Gastroesophageal sphincter (tissue), 4 donors: Measurements from ENCODE around the gene MEF2A. TPM values are rescaled to one million over a fixed set of nuclear protein-coding genes. Genes with fewer than 3 reads are reported as not detected.

Source experiments
- ATAC-seq: fragments of 150-250 bp; one replicate; pipeline ENCODE4 v1.9.1; 2016; ENCODE audit warnings: mild to moderate bottlenecking, moderate library complexity
- H3K27ac ChIP-seq, 4 donors: fragments of 200-600 bp; sonication (generic) in 3 of 4; 1 replicate in 3 of 4; 2 replicates in 1 of 4; pipeline ENCODE4 v1.5.1; 2016 to 2019
- H3K27me3 ChIP-seq: fragments of 200-600 bp; sonication (generic); one replicate; pipeline ENCODE4 v1.5.1; 2019
- H3K36me3 ChIP-seq, 2 donors: fragments of 200-600 bp; sonication (generic); one replicate each; pipeline ENCODE4 v1.5.1; 2019; ENCODE audit warnings: control low read depth in 1 of 2
- H3K4me1 ChIP-seq, 3 donors: fragments of 200-600 bp; sonication (generic); 1 replicate in 2 of 3; 2 replicates in 1 of 3; pipeline ENCODE4 v1.5.1; 2016 to 2019; ENCODE audit warnings: control low read depth in 2 of 3
- H3K4me3 ChIP-seq, 2 donors: fragments of 200-600 bp; sonication (generic); one replicate each; pipeline ENCODE4 v1.5.1; 2019; ENCODE audit warnings: mild to moderate bottlenecking in 1 of 2, moderate library complexity in 1 of 2
- H3K9me3 ChIP-seq, 3 donors: fragments of 200-600 bp; sonication (generic); one replicate each; pipeline ENCODE4 v1.5.1; 2017 to 2019; ENCODE audit warnings: control low read depth in 2 of 3
- CTCF ChIP-seq, 4 experiments: fragments of 200-600 bp in 2 of 4; fragments of 450-650 bp in 2 of 4; sonication (generic) in 1 of 4; IDR thresholded peaks; one replicate each; pipeline ENCODE4 v1.5.1; 2017 to 2019; ENCODE audit warnings: antibody characterized with exemption in 4 of 4, mild to moderate bottlenecking in 2 of 4, moderate library complexity in 2 of 4
- EP300 ChIP-seq: sonication (generic); formaldehyde crosslinking; IDR thresholded peaks from one replicate; pipeline ENCODE4 v1.6.1; 2017; ENCODE audit warnings: antibody characterized with exemption, mild to moderate bottlenecking
- POLR2A ChIP-seq, 2 donors: fragments of 450-650 bp; IDR thresholded peaks; one replicate each; pipeline ENCODE4 v1.6.1; 2017; ENCODE audit warnings: antibody characterized with exemption in 2 of 2, mild to moderate bottlenecking in 2 of 2, moderate library complexity in 1 of 2
- POLR2AphosphoS5 ChIP-seq: sonication (generic); formaldehyde crosslinking; IDR thresholded peaks from one replicate; pipeline ENCODE4 v1.6.1; 2017; ENCODE audit warnings: antibody characterized with exemption
- WGBS, 2 donors: methylation state at CpG; one replicate each; pipeline ENCODE4 v1.1.5; 2018; ENCODE audit warnings: low coverage in 1 of 2; 5-methylcytosine and 5-hydroxymethylcytosine counted together
- total RNA-seq, 4 donors: library from RNA; depleted of rRNA; stranded (reverse); fragments of >200 nt; gene quantifications; one replicate each; pipeline ENCODE4 v1.1.0, GENCODE V29; 2016

Gene MEF2A
- total RNA-seq, 4 donors from 2014 or later: 68.8 to 133 (median 95.7) TPM

- H3K27me3 ChIP-seq: no peaks in the 10 kb centered on the region
- H3K27ac ChIP-seq: no peak overlapping the region
- no peaks in the 10 kb centered on the region for H3K9me3 ChIP-seq
- H3K4me1 ChIP-seq: peaks cover 0 to 25% (median 3%) of the 10 kb centered on the region in 3 donors
- H3K36me3 ChIP-seq: peaks cover 0 to 41% of the 10 kb centered on the region in 2 donors
- WGBS, 2 donors: 86 to 89% methylated on average over 2 of the region's 2 CpGs
- TF ChIP-seq CTCF (IDR thresholded peaks at IDR 0.05) (no peak), EP300 (no peak), POLR2AphosphoS5 (no peak), POLR2A (IDR thresholded peaks at IDR 0.05) (no peak)
- no peak overlapping the region for H3K4me3 ChIP-seq
- no peak for ATAC-seq
Observed at GRCh38 chr15:99671926-99672635, 106.3 kb downstream of the MEF2A start.

- Histone ChIP-seq H3K36me3 (peaks cover 0 to 45% of the 10 kb centered on the region in 2 donors), H3K4me1 (peaks cover 0 to 25% (median 3%) of the 10 kb centered on the region in 3 donors), H3K27me3 (no peaks in the 10 kb centered on the region), H3K9me3 (no peaks in the 10 kb centered on the region), H3K4me3 (no peak overlapping the region), H3K27ac (no peak overlapping the region)
- TF ChIP-seq CTCF (IDR thresholded peaks at IDR 0.05) (no peak), EP300 (no peak), POLR2AphosphoS5 (no peak)
- no peak for ATAC-seq
- 97 to 100% methylated on average over 1 of the region's 1 CpG for WGBS, 2 donors
Observed at GRCh38 chr15:99673111-99673510, 107.3 kb downstream of the MEF2A start.

GRCh38 chr15:99674279-99674678 is 108.5 kb downstream of the MEF2A start:
- H3K4me1 ChIP-seq: peaks cover 0 to 16% (median 0%) of the 10 kb centered on the region in 3 donors
- TF ChIP-seq EP300: no peak
- TF ChIP-seq POLR2A (IDR thresholded peaks at IDR 0.05): no peak
- TF ChIP-seq CTCF (IDR thresholded peaks at IDR 0.05): no peak
- no peak for TF ChIP-seq POLR2AphosphoS5
- WGBS, 2 donors: 76 to 89% methylated on average over 2 of the region's 2 CpGs
- no peak for ATAC-seq
- peaks cover 0 to 55% of the 10 kb centered on the region in 2 donors for H3K36me3 ChIP-seq
- no peaks in the 10 kb centered on the region for H3K9me3 ChIP-seq
- no peak overlapping the region for H3K4me3 ChIP-seq
- no peak overlapping the region for H3K27ac ChIP-seq
- H3K27me3 ChIP-seq: no peaks in the 10 kb centered on the region

- Histone ChIP-seq H3K4me3 (no peak overlapping the region), H3K36me3 (peaks cover 0 to 53% of the 10 kb centered on the region in 2 donors), H3K9me3 (no peaks in the 10 kb centered on the region), H3K27ac (no peak overlapping the region), H3K4me1 (peaks cover 0 to 5% (median 0%) of the 10 kb centered on the region in 3 donors), H3K27me3 (no peaks in the 10 kb centered on the region)
- no peak for ATAC-seq
- TF ChIP-seq EP300: no peak
- no peak for TF ChIP-seq POLR2AphosphoS5
- no peak for TF ChIP-seq POLR2A (IDR thresholded peaks at IDR 0.05)
- TF ChIP-seq CTCF (IDR thresholded peaks at IDR 0.05): no peak
- WGBS, 2 donors: 74 to 84% methylated on average over 4 of the region's 4 CpGs
Observed at GRCh38 chr15:99677540-99678134, 111.9 kb downstream of the MEF2A start.

- Histone ChIP-seq H3K4me1 (peaks cover 0 to 5% (median 0%) of the 10 kb centered on the region in 3 donors), H3K4me3 (no peak overlapping the region), H3K36me3 (peaks cover 0 to 34% of the 10 kb centered on the region in 2 donors), H3K27ac (no peak overlapping the region), H3K27me3 (no peaks in the 10 kb centered on the region), H3K9me3 (no peaks in the 10 kb centered on the region)
- TF ChIP-seq POLR2AphosphoS5 (peak; percentile 37), CTCF (IDR thresholded peaks at IDR 0.05) (no peak)
- no peak for ATAC-seq
Observed at GRCh38 chr15:99680276-99680675, 114.5 kb downstream of the MEF2A start.
